Panc1 (cell line): ENCODE data around the gene SMYD2. TPM values are rescaled to one million over a fixed set of nuclear protein-coding genes. Genes with fewer than 3 reads are reported as not detected.

Source experiments
- ATAC-seq: fragments of 200-7000 bp; cut with Tn5 transposase; 2 replicates; pipeline ENCODE4 v1.9.1; 2020; ENCODE audit warnings: mild to moderate bottlenecking, moderate library complexity
- BruUV-seq: library from RNA; stranded (reverse); fragments of 400-500 nt; replicated peaks from 2 replicates; lab custom pipeline; 2021; lab: Mats Ljungman, UMichigan
- CTCF ChIA-PET: fragments of 300-600 bp; sonication (Branson Sonifier 250); formaldehyde crosslinking; loops from one replicate; lab custom pipeline; 2022; ENCODE audit warnings: antibody characterized with exemption; lab: Charles Lee
- POLR2A ChIA-PET: fragments of 300-600 bp; sonication (Branson Sonifier 250); formaldehyde crosslinking; loops from one replicate; lab custom pipeline; 2022; ENCODE audit warnings: antibody characterized with exemption; lab: Charles Lee
- DNase-seq: peaks from one replicate; pipeline ENCODE4 v3.0.0-alpha.2; 2010; ENCODE audit warnings: low read depth, low spot score
- H3K27ac ChIP-seq: 2 replicates; pipeline ENCODE4 v1.5.1; 2011; ENCODE audit warnings: mild to moderate bottlenecking, low read length, inconsistent platforms
- H3K27me3 ChIP-seq: fragments of 200-500 bp; sonication (Bioruptor generic); 2 replicates; pipeline ENCODE4 v1.6.0; 2014; ENCODE audit warnings: low read length, inconsistent platforms; ENCODE audit not compliant: control insufficient read depth, insufficient read depth
- H3K36me3 ChIP-seq: fragments of 200-500 bp; sonication (Bioruptor generic); 2 replicates; pipeline ENCODE4 v1.5.1; 2014; ENCODE audit warnings: inconsistent platforms, mild to moderate bottlenecking, low read length, moderate library complexity; ENCODE audit not compliant: control insufficient read depth, insufficient read depth
- H3K4me1 ChIP-seq: 2 replicates; pipeline ENCODE4 v1.5.1; 2011; ENCODE audit warnings: inconsistent platforms, mild to moderate bottlenecking, low read length, moderate library complexity; ENCODE audit not compliant: control insufficient read depth, insufficient read depth
- H3K4me3 ChIP-seq, 2 experiments: 2 replicates each; pipeline ENCODE4 v1.5.1; 2011 to 2012; ENCODE audit warnings: low read depth in 2 of 2, low read length in 2 of 2, mild to moderate bottlenecking in 2 of 2, inconsistent platforms in 1 of 2, moderate library complexity in 1 of 2
- H3K9me3 ChIP-seq: fragments of 200-500 bp; sonication (Bioruptor generic); 2 replicates; pipeline ENCODE4 v1.5.1; 2014; ENCODE audit warnings: low read depth, mild to moderate bottlenecking, inconsistent platforms, low read length, moderate library complexity; ENCODE audit not compliant: control insufficient read depth, insufficient read depth
- CTCF ChIP-seq: fragments of 450-650 bp; IDR thresholded peaks from 2 replicates; pipeline ENCODE4 v1.5.1; 2017; ENCODE audit warnings: mild to moderate bottlenecking
- POLR2AphosphoS5 ChIP-seq: IDR thresholded peaks from 2 replicates; pipeline ENCODE4 v1.6.1; 2012; ENCODE audit warnings: mild to moderate bottlenecking, low read depth, low read length, moderate library complexity
- REST ChIP-seq, 2 experiments: IDR thresholded peaks; 2 replicates each; pipeline ENCODE4 v1.6.1; 2011 to 2012; ENCODE audit warnings: low read depth in 2 of 2, control low read depth in 1 of 2, low read length in 1 of 2, mild to moderate bottlenecking in 1 of 2, moderate library complexity in 1 of 2; ENCODE audit not compliant: insufficient read depth in 1 of 2
- SIN3A ChIP-seq: IDR thresholded peaks from 2 replicates; pipeline ENCODE4 v1.6.1; 2012; ENCODE audit warnings: low read depth, mild to moderate bottlenecking, low read length, moderate library complexity, borderline replicate concordance; ENCODE audit not compliant: insufficient read depth
- TCF7L2 ChIP-seq: IDR thresholded peaks from 2 replicates; pipeline ENCODE4 v1.6.1; 2011; ENCODE audit warnings: mild to moderate bottlenecking, low read depth, low read length, inconsistent platforms
- in situ Hi-C: cut with HindIII; loops from 2 replicates; pipeline ENCODE4 v1.10.0; 2016; ENCODE audit warnings: low sequenced_read_pairs, low pct_unique_long_range_greater_than_20kb
- intact Hi-C: fragments of 100-400 bp; cut with micrococcal nuclease; formaldehyde crosslinking; loops from one replicate; pipeline ENCODE4 v1.10.0; 2022; ENCODE audit not compliant: unreplicated experiment
- total RNA-seq: library from RNA; stranded (reverse); gene quantifications from one replicate; pipeline ENCODE4 v1.2.1, GENCODE V29; 2021; ENCODE audit not compliant: unreplicated experiment

The SMYD2 gene
- total RNA-seq, 1 experiment from 2014 or later, result 31.0 TPM

GRCh38 chr1:214377886-214378285 lies 96.9 kb downstream of the SMYD2 start:
- POLR2A ChIA-PET, result interaction anchor here (0.7 kb wide), 1 partner anchor 119 kb away, joined by 3 read pairs; no protein-coding TSS in a partner anchor
- Histone ChIP-seq H3K4me3 (no peak overlapping the region), H3K27me3 (no peaks in the 10 kb centered on the region), H3K9me3 (no peaks in the 10 kb centered on the region), H3K27ac (peak overlapping the region; percentile 1; the same call in 1 of the 2 replicates), H3K4me1 (peaks cover 30% of the 10 kb centered on the region), H3K36me3 (peaks cover 55% of the 10 kb centered on the region)
- in situ Hi-C loops (no loop called here), intact Hi-C loops (no loop called here)
- DNase-seq (no peak), ATAC-seq (peak; percentile 42)
- BruUV-seq, result no TSS peak
- TF ChIP-seq REST (IDR thresholded peaks at IDR 0.05; ENCODE audit: insufficient read depth in 1 of 2, low read depth in 2 of 2, low read length in 1 of 2), result no peak
- TF ChIP-seq POLR2AphosphoS5, result no peak
- TF ChIP-seq CTCF, result no peak
- no peak for TF ChIP-seq SIN3A
- TF ChIP-seq TCF7L2, result no peak
- CTCF ChIA-PET, result no interaction called here

- intact Hi-C loops, result no loop called here
- TF ChIP-seq REST (IDR thresholded peaks at IDR 0.05; ENCODE audit: insufficient read depth in 1 of 2, low read depth in 2 of 2, low read length in 1 of 2) (no peak), POLR2AphosphoS5 (no peak), SIN3A (no peak), CTCF (no peak), TCF7L2 (no peak)
- H3K4me1 ChIP-seq, result peaks cover 30% of the 10 kb centered on the region
- DNase-seq, result no peak
- H3K27me3 ChIP-seq, result no peaks in the 10 kb centered on the region
- BruUV-seq, result no TSS peak
- peaks cover 58% of the 10 kb centered on the region for H3K36me3 ChIP-seq
- POLR2A ChIA-PET, result no interaction called here
- in situ Hi-C loops, result no loop called here
- H3K4me3 ChIP-seq, result no peak overlapping the region
- CTCF ChIA-PET, result no interaction called here
- no peaks in the 10 kb centered on the region for H3K9me3 ChIP-seq
- H3K27ac ChIP-seq, result peak overlapping the region; percentile 41; the same call in 1 of the 2 replicates
- no peak for ATAC-seq
These were observed 97.5 kb downstream of the SMYD2 start for GRCh38 chr1:214378492-214378891.
